SKM-1 treated with dmso at 0.1 percent for 144 hours (cell line): ENCODE data around the gene HRH1.
"Not testable (repeated sequence)": the region's sequence is repeated elsewhere in the genome, so short reads cannot be mapped to it uniquely, and the experiment has no call there.

Experiments used
- DNase-seq: peaks from one replicate; lab custom pipeline; 2025; ENCODE audit not compliant: unreplicated experiment; lab: John Stamatoyannopoulos, UW

HRH1 gene, protein sequence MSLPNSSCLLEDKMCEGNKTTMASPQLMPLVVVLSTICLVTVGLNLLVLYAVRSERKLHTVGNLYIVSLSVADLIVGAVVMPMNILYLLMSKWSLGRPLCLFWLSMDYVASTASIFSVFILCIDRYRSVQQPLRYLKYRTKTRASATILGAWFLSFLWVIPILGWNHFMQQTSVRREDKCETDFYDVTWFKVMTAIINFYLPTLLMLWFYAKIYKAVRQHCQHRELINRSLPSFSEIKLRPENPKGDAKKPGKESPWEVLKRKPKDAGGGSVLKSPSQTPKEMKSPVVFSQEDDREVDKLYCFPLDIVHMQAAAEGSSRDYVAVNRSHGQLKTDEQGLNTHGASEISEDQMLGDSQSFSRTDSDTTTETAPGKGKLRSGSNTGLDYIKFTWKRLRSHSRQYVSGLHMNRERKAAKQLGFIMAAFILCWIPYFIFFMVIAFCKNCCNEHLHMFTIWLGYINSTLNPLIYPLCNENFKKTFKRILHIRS

DNA sequence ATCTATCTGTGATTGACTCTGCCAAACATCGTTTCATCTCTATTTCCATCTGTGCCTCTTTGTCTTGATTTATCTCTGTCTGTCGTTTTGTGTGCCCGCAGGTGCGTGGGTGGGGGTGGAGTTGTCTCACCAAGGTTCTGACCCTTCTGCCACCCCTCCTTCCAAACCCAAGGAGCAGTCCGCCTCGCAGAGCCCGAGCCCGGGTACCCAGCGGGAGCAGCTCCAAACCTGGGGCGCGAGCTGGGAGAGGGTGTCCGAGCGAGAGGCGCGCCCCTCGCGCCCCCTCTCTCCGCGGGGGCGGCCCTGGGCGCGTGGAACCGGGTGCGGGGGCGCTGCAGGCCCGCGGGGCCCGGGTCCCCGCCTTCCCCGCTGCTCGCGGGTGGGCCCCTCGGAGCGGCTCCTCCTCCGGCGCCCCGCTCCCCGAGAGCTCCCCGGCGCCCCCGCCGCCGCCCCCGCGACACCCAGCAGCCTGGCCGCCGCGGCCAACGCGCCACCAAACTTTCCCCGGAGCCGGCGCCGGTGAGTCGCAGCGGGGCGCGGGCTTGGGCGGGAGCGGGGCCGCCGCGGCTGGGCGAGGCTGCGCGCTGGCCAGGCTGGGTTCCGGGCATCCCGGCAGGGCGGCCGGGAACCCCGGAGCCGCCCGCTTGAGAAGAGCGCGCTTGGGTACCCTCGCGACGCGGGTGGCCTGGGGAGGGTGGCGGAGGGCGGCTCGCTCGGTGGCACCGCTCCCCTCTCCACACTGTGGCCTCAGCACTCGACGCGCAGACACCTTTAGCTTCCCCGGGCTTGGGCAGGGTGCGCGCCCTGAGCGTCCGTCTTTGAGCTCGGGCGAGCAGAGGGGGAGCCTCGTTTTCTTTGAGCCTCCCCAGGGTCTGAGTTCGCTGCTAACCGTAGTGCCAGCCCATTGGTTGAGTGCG, at the start of gene HRH1:
Gene HRH1 (plus strand): TSS at position 458 of the 917 bp plus-strand sequence. CDS start 104,545 bp downstream, outside the sequence.
- DNase-seq, result no peak

DNA sequence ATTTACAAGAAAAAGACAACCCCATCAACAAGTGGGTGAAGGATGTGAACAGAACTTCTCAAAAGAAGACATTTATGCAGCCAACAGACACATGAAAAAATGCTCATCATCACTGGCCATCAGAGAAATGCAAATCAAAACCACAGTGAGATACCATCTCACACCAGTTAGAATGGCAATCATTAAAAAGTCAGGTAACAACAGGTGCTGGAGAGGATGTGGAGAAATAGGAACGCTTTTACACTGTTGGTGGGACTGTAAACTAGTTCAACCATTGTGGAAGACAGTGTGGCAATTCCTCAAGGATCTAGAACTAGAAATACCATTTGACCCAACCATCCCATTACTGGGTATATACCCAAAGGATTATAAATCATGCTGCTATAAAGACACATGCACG, 41.0 kb upstream of the HRH1 start:
- not testable (repeated sequence) for DNase-seq

DNA sequence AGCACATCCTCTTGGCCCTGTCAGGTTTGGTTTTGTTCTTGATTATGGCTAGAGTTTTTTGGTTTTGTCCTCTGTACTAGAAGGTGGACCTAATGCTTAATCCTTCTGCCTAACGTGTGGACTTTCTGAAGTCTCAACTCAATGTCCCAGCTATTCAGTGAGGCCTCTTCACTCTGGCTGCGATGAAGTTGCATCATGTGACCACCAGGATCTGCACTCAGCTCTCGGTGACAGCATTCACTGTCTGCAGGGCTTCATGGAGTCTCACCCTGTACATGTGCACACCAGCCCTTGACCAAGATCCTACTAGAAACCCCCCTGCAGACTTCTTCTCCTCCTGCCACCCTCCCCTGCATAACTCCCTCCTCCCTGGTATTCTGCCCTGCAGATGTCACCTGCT, 38.7 kb upstream of the HRH1 start:
- DNase-seq, result no peak

DNA sequence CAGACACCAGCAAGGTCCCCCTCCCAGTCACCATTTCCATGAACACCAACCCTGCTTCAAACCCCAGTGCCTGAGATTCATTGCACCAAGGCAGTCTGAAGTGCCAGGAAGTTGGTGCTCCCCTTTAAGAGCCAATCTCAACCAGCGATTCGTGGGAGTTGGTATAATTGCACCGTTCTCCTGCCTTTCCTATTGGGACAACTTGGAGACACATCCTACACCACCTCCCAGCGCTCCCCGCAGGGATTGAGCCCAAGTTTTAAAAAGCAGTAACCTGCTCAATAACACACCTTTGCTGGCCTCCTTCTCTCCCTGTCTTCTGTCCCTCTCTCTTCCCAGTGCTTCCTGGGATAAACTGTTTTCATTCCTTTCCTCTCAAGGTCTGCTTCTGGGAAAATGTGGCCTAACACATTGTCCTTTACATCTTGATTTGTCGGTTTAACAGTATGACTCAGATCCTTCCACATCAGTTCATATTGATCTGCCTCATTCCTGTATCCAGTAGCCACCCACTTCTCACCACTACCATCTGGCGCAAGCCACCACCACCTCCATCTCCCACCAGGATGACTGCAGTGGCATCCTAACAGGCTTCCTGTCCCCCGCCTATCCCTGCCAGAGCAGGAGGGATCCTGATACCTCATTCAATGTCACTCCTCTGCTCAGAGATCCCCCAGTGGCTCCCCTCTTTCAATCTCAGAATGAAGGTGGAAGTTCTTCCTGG, 37.8 kb upstream of the HRH1 start:
- no peak for DNase-seq

DNA sequence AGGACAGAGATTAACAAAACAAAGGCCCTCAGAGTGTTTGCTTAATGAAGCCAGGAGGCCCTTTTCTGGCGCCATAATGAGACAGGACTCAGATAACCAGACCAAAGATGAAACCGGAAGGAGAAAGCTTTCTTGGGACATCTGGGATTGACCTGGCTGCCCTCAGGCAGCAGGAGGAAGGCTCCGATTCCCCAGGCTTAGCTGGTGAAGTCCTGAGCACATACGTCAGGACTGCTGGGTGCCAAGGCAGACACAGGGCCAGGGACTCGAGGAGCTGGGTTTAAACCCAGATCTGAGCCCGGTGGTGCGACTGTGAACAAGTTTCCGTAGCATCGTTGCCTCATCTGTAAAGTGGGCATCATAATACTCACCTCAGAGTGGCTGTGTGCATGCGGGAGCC, 36.7 kb upstream of the HRH1 start:
- no peak for DNase-seq

DNA sequence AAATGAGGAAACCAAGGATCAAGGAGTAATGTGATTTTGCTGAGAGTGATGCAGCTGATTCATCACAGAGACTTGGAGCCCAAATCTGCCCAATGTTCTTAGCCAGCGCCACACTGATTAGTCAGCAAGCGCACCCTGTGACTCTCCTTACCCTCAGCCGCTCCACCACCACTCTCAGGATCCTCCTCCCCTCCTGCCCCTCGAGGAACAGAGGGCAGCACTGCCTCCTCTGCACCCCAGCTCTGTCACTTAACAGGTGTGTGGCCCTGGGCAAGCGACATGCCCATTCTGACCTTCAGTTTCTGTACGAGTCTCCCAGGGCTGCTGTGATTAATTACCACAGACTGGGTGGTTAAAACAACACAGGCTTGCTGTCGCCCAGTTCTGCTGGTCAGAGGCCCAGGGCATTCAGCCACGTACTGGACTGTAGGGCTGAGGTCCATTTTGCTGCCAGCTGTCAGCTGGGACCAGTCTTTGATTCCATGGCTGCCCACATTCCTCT, 36.1 kb upstream of the HRH1 start:
- no peak for DNase-seq

DNA sequence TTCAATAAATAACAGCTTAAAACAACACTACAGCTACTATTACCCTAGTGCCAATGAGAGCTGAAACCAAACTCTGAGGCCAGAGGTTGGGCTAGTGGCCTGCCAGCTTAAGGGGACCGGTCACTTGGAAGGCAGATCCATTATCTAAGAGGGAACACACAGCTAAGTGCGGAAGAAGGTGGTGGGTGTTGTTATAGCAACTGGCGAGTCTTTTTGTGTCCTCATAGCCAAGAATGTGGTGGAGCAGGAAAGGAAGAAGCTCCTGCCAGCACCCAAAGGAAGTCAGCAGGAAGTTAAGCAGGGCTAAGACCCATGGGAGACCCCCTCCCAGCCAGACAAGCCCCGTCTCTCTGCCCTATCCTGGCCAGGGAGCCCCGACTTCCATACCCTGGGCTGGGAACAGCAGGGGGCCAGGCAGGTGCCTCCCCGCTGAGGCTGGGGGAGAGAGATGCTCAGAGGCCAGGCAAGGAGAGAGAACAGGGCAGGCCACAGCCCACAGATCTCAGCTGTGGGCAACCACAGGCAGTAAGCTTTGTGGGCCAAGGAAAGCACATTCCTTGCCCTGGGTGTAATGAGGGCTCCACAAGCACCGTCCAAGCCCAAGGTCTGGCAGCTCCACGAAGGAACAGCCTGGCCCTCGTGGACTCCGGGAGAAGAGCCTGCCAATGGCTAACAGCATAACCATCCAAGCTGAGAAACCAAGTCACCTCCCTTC, 34.0 kb upstream of the HRH1 start:
- DNase-seq, result no peak

DNA sequence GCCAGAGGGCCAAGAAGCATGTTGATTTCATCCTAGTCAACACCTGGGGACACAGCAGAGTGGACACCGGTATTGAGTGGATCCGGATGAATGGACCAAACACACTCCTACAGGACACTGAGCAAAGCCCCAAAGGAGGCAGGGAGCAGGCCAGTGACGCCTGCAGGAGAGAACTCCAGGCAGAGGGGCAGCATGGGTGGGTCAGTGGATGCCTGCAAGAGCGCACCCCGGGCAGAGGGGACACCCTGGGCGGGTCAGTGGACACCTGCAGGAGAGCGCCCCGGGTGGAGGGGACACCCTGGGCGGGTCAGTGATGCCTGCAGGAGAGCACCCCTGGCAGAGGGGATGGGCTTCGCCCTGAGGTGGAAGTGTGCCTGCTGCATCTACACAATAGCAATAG, 27.6 kb upstream of the HRH1 start:
- DNase-seq, result no peak

DNA sequence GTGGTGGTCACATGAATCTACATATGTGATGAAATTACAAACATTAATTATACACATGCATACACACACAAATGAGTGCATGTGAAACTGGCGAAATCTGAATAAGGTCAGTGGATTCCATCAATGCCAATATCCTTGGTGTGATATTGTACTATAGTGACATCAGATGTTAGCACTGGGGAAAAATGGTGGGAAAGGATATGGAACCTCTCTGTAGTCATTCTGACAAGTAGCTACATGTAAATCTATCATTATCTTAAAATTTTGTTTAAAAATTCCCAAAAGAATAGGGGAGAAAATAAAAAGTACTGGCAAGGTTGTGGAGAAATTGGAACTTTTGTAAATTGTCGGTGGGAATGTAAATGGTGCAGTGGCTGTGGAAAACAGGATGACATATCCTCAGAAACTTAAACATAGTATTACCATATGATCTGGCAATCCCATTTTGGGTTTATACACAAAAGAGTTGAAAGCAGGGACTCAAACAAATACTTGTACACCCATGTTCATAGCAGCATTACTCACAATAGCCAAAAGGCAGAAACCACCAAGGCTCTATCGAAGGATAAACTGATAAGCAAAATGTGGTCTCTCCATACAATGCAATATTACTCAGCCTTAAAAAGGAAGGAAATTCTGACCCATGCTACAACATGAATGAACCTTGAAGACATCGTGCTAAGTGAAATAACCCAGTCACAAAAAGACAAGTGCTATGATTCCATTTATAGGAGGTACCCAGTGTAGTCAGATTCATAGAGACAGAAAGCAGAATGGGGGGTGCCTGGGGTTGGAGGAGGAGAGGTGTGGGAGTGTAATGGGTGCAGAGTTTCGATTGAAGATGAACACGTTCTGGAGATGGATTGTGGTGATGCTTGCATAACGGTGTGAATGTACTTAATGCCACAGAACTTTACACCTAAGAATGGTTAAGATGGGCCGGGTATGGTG, 25.3 kb upstream of the HRH1 start:
- DNase-seq, result no peak

DNA sequence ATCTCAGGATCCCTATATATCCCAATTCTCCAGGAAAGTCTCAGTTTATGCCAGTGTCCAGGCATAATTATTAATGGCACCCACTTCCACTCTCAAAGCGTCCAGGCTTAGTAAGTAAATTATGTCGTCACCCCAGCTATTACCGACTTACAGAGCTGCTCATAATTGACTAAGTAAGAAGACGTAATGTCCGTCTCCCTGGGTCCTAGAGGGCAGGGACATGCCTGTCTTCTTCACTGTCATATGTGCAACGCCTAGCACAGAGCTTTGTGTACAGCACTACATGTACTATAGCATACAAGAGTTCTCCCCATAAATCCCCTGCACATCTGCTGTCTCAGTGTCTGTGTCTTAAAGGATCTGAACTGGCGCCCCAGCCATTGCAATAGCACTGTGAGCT, 23.9 kb upstream of the HRH1 start:
- DNase-seq, result no peak

DNA sequence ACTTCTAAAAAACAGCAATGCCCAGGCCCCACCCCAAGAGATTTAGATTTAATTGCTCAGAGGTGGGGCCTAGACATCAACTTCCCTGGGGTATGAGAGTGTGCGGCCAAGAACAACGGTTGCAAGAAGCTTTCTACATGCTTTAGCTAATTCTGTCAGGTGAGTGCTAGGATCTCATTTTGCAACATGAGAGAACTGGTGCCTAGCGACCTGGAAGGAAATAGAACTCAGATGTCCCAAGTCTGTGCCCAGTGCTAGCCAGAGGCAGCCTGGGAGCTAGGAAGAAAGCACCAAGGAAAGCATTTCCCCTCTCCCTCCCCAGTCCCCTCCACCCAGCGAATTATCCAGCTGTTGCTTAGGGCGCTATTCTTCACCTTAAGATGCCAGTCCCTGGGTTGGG, 22.9 kb upstream of the HRH1 start:
- no peak for DNase-seq

DNA sequence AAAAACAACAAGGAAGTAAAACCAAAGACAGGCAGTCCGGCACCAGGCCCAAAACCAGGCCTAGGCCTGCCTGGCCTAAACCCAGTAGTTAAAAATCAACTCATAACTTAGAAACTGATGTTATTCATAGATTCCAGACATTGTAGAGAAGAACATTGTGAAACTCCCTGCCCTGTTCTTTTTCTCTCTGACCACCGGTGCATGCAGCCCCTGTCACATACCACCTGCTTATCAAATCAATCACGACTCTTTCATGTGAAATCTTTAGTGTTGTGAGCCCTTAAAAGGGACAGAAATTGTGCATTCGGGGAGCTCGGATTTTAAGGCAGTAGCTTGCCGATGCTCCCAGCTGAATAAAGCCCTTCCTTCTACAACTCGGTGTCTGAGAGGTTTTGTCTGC, 22.4 kb upstream of the HRH1 start:
- DNase-seq, result not testable (repeated sequence)

DNA sequence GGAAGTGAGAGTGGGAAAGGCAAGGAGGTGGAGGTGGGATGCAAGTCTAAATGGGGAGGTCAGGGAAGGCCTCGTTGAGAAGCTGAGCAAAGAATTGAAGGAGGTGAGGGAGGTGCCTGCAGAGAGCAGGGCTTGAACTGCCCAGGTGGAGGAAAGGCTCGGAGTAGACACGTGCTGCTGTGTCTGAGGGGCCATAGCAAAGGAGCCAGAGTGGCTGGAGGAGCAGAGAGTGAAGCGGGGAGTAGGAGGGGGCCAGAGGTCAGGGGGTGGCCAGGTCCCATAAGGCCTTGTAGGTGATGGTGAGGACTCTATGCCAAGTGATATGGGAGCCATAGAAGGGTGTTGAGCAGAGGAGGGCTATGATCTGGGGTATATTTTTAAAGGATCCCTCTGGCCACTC, 21.4 kb upstream of the HRH1 start:
- DNase-seq, result no peak

DNA sequence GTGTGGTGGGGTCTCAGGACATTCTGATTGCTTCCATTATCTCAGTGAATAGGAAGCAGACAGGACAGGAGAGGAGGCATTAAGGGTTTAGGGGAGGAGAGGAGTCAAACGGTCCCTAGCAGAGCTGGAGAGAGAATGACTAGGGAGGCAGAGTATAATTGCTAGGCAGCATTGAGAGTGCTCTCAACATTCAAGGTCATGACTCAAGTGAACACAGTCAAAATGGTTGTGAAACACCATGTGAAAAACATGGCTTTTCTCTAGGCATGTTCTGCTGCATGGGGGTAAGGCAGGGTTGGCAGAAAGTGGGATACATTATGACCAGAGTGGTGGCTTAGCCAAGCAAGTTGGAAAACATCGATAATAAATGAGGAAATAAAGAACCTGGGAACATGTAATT, 19.5 kb upstream of the HRH1 start:
- no peak for DNase-seq

DNA sequence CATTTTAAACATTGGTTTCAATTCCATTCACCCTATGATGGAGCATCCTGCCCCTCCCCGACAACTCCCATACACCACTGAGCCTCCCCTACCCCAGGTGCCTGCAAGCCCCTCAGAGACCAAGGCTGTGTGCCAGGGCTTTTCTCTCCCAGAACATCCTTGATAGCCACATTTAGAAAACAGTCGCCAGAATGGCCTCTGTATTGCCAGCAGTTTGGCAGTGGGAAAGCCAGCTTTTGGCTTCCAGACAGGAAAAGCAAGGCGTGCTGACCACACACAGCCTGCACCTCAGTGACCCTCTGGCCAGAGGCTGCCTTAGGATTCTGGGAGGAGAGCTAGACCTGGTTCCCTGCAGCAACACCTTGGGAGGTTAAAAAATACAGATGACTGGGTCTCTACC, 18.2 kb upstream of the HRH1 start:
- DNase-seq, result no peak

DNA sequence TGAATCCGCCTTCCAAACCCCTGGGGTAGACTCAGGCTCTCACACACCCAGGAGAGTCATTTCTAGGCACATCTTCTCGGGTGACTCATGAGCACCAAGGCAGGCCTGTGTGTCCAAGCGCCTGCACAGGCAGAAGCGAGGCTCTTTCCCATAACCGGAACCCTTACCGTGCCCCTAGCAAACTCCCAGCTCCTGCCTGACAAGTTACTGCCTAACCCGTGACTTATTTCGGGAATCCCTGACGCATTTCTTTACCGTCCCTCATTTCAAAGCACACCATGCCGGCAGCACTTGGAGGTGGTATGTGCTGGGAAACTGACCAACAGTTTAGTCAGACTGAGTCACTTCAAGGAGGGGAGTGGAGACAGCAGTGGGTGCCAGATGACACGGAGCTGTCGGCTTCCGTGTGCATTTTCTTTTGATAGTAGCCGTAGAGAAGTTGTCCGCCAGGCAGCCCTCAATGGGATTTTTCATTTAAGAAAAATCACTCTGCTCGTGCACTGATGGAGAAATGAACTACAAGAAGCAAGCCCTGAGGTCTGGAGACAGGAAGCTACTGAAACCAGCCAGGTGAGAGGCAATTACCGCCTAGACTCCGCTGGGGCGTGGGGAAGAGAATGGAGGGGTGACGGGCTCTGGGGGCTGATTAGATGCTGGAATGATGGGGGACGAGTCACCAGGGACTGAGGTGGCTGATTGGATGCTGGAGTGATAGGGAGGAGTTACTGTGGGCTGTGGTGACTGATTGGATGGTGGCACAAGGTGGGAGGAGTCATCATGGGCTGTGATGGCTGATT, 17.3 kb upstream of the HRH1 start:
- DNase-seq, result no peak

DNA sequence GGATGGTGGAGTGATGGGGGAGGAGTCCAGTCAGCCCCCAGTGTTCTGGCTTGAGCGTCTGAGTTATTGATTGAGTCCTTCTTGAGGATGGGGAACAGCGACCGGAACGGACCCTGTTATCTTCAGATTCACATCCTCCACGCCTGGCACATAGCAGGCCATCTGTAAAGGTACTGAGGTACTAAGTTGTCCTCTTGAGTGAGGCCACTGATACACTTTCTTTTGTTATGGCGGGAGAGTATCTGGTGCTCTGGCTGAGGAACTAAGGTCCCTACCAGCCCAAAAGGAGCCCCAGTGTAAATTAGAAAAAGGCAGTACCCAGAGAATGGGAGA, 16.7 kb upstream of the HRH1 start:
- no peak for DNase-seq

DNA sequence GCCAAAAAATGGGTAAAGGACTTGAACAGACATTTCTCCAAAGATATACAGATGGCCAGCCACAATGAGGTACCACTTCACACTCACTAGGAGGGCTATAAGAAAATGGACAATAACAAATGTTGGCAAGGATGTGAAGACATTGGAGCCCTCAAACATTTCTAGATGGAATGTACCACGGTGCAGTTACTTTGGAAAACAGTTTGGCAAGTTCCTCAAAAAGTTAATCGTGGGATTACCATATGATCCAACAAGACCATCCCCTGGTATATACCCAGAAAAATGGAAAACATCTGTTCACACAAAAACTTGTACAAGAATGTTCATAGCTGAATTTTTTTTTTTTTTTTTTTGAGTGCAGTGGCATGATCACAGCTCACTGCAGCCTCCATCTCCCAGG, 15.9 kb upstream of the HRH1 start:
- no peak for DNase-seq
